DOHH2 (cell line): ENCODE results near the gene ZRSR2.

Experiments used
- H3F3A ChIP-seq: fragments of 200-600 bp; sonication (generic), shearing (Covaris generic); 2 replicates; pipeline ENCODE4 v1.6.0; 2016; ENCODE audit warnings: antibody characterized with exemption, mild to moderate bottlenecking; ENCODE audit not compliant: control insufficient read depth, insufficient read depth
- H3K27ac ChIP-seq: fragments of 200-600 bp; sonication (generic); 2 replicates; pipeline ENCODE4 v1.5.1; 2014; ENCODE audit warnings: low read depth, mild to moderate bottlenecking, low read length, moderate library complexity
- H3K27me3 ChIP-seq: fragments of 200-600 bp; sonication (generic); 2 replicates; pipeline ENCODE4 v1.6.1; 2014; ENCODE audit warnings: mild to moderate bottlenecking, low read length, mixed read lengths; ENCODE audit not compliant: control insufficient read depth
- H3K36me3 ChIP-seq: fragments of 200-600 bp; sonication (generic); 2 replicates; pipeline ENCODE4 v1.6.1; 2014; ENCODE audit warnings: mild to moderate bottlenecking, low read length, moderate library complexity, mixed read lengths; ENCODE audit not compliant: control insufficient read depth
- H3K4me1 ChIP-seq: fragments of 200-600 bp; sonication (generic); 2 replicates; pipeline ENCODE4 v1.6.1; 2014; ENCODE audit warnings: mild to moderate bottlenecking, low read length, mixed read lengths; ENCODE audit not compliant: control insufficient read depth
- H3K4me2 ChIP-seq: fragments of 200-600 bp; sonication (generic); 2 replicates; pipeline ENCODE4 v1.6.0; 2014; ENCODE audit warnings: mild to moderate bottlenecking, low read length, moderate library complexity
- H3K4me3 ChIP-seq: fragments of 200-600 bp; sonication (generic); 2 replicates; pipeline ENCODE4 v1.5.1; 2014; ENCODE audit warnings: mild to moderate bottlenecking, low read length, mixed read lengths
- H3K79me2 ChIP-seq: fragments of 200-600 bp; sonication (generic); 2 replicates; pipeline ENCODE4 v1.6.1; 2014; ENCODE audit warnings: mild to moderate bottlenecking, low read length, mixed read lengths; ENCODE audit not compliant: control insufficient read depth
- H3K9me2 ChIP-seq: fragments of 200-600 bp; sonication (generic); replicated peaks from 2 replicates; pipeline ENCODE4 v1.6.1; 2014; ENCODE audit warnings: mild to moderate bottlenecking, low read length, mixed read lengths; ENCODE audit not compliant: control insufficient read depth
- H3K9me3 ChIP-seq: fragments of 200-600 bp; sonication (generic); 2 replicates; pipeline ENCODE4 v1.6.1; 2014; ENCODE audit warnings: antibody characterized with exemption, low read length, mixed read lengths; ENCODE audit not compliant: control insufficient read depth, insufficient read depth
- H4K20me1 ChIP-seq: fragments of 200-600 bp; sonication (generic); 2 replicates; pipeline ENCODE4 v1.6.0; 2014; ENCODE audit warnings: low read depth, mild to moderate bottlenecking, antibody characterized with exemption, low read length, moderate library complexity; ENCODE audit not compliant: control insufficient read depth, insufficient read depth
- CTCF ChIP-seq: fragments of 200-600 bp; sonication (generic); IDR thresholded peaks from one replicate; pipeline ENCODE4 v1.5.1; 2014; ENCODE audit warnings: antibody characterized with exemption, mild to moderate bottlenecking, low read depth, low read length; ENCODE audit not compliant: poor library complexity, severe bottlenecking
- EZH2phosphoT487 ChIP-seq: fragments of 200-600 bp; sonication (generic); IDR thresholded peaks from 2 replicates; pipeline ENCODE4 v1.6.1; 2017; ENCODE audit warnings: borderline replicate concordance, mild to moderate bottlenecking, antibody characterized with exemption, low read length, moderate library complexity, mixed read lengths

ZRSR2 gene

GRCh38 chrX:15869695-15870094 lies 79.4 kb downstream of the ZRSR2 start:
- no peak overlapping the region for H3K4me2 ChIP-seq
- no peaks in the 10 kb centered on the region for H3F3A ChIP-seq
- no peak overlapping the region for H3K27ac ChIP-seq
- H3K9me2 ChIP-seq: no peaks in the 10 kb centered on the region
- H3K36me3 ChIP-seq: no peaks in the 10 kb centered on the region
- H3K4me3 ChIP-seq: no peak overlapping the region
- no peaks in the 10 kb centered on the region for H3K27me3 ChIP-seq
- H3K9me3 ChIP-seq: no peaks in the 10 kb centered on the region
- H3K4me1 ChIP-seq: no peaks in the 10 kb centered on the region
- no peaks in the 10 kb centered on the region for H4K20me1 ChIP-seq
- TF ChIP-seq CTCF (no peak), EZH2phosphoT487 (no peak)
- no peaks in the 10 kb centered on the region for H3K79me2 ChIP-seq

GRCh38 chrX:15870310-15870709 lies 80.0 kb downstream of the ZRSR2 start:
- Histone ChIP-seq H3F3A (no peaks in the 10 kb centered on the region), H3K4me1 (no peaks in the 10 kb centered on the region), H3K27me3 (no peaks in the 10 kb centered on the region), H3K4me3 (no peak overlapping the region), H3K9me3 (no peaks in the 10 kb centered on the region), H3K27ac (no peak overlapping the region), H3K79me2 (no peaks in the 10 kb centered on the region), H3K36me3 (no peaks in the 10 kb centered on the region), H3K4me2 (no peak overlapping the region), H4K20me1 (no peaks in the 10 kb centered on the region), H3K9me2 (no peaks in the 10 kb centered on the region)
- TF ChIP-seq CTCF (no peak), EZH2phosphoT487 (no peak)
